Muscle of leg (tissue), 11 donors: ENCODE data around the gene CBFB. TPM values are rescaled to one million over a fixed set of nuclear protein-coding genes. Genes with fewer than 3 reads are reported as not detected.

Experiments used
- DNase-seq: peaks from one replicate; pipeline ENCODE4 v3.0.0; 2013
- H3K27ac ChIP-seq: one replicate; pipeline ENCODE4 v1.5.1; 2013; ENCODE audit warnings: mild to moderate bottlenecking, low read length, control low read depth
- H3K27me3 ChIP-seq: one replicate; pipeline ENCODE4 v1.6.1; 2013; ENCODE audit warnings: low read length; ENCODE audit not compliant: control insufficient read depth, insufficient read depth
- H3K36me3 ChIP-seq: one replicate; pipeline ENCODE4 v1.6.1; 2013; ENCODE audit warnings: low read length; ENCODE audit not compliant: control insufficient read depth, insufficient read depth
- H3K4me1 ChIP-seq: one replicate; pipeline ENCODE4 v1.6.1; 2013; ENCODE audit warnings: low read length; ENCODE audit not compliant: control insufficient read depth, insufficient read depth
- H3K4me3 ChIP-seq: one replicate; pipeline ENCODE4 v1.5.1; 2013; ENCODE audit warnings: low read length, control low read depth
- H3K9me3 ChIP-seq: replicated peaks from 2 replicates; pipeline ENCODE4 v1.6.1; 2013; ENCODE audit warnings: low read depth, low read length; ENCODE audit not compliant: control insufficient read depth
- WGBS: methylation state at CpG from one replicate; pipeline ENCODE4 v1.1.5; 2013; ENCODE audit warnings: missing lambda C conversion rate; ENCODE audit not compliant: insufficient coverage; 5-methylcytosine and 5-hydroxymethylcytosine counted together
- polyA plus RNA-seq, 8 donors: library from polyadenylated mRNA; unstranded; fragments of 120-200 nt; gene quantifications; one replicate each; pipeline versions ENCODE4 v1.2.1 to v1.2.3, GENCODE V29; 2013; ENCODE audit warnings: inconsistent platforms in 1 of 8, low replicate concordance in 1 of 8; ENCODE audit not compliant: insufficient read length in 8 of 8, insufficient read depth in 1 of 8
- total RNA-seq: library from RNA; stranded (reverse); fragments of 120-200 nt; gene quantifications from one replicate; pipeline ENCODE4 v1.2.4, GENCODE V29; 2013

CBFB gene
- total and polyA plus RNA-seq, 9 donors, result 31.6 to 70.3 (median 42.2) TPM

DNA sequence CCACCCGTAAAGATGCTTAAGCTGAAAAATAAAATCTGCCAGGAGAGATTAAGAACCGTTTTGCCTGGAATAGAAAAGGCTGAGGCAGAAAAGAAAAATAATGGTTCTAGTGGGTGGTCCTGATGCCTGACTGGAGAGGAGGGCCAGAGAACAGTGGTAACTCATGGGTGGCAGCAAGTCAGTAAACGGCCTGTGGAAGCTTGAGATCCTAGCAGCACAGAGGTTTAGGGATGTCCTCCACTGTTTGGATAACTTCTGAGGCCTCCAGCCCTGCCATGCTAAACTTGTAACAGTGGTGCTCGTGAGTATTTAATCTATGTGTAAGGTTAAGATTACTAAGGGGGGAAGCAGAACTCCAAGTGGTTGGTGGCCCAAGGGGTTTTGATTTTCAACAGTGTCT is 59.6 kb downstream of the CBFB start:
- Histone ChIP-seq H3K4me1 (no peaks in the 10 kb centered on the region), H3K9me3 (no peaks in the 10 kb centered on the region), H3K27ac (peak overlapping the region; percentile 22), H3K4me3 (no peak overlapping the region), H3K36me3 (peaks cover 4% of the 10 kb centered on the region), H3K27me3 (no peaks in the 10 kb centered on the region)
- WGBS, result 24% methylated on average over 2 of the region's 4 CpGs
- peak; percentile 57 for DNase-seq

DNA sequence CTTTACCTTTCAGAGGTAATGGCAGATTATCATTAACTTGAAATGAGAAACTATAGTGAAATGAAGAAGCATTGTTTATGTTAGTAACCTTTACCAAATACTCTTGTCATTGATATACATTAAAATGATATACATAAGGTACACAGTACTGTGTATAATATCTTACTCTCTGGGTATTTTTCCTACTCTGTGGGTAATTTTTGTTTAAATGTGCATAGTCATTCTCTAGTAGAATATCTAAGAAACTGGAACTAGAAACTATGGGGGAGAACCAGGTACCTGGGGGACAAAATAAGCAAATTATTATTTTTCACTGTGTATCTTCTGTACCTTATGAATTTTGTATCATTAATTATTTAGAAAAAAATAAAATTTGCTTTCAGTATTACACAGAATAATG is 60.2 kb downstream of the CBFB start:
- no peak overlapping the region for H3K4me3 ChIP-seq
- H3K4me1 ChIP-seq, result no peaks in the 10 kb centered on the region
- H3K27me3 ChIP-seq, result no peaks in the 10 kb centered on the region
- DNase-seq, result no peak
- no peaks in the 10 kb centered on the region for H3K9me3 ChIP-seq
- H3K27ac ChIP-seq, result no peak overlapping the region
- H3K36me3 ChIP-seq, result no peaks in the 10 kb centered on the region

DNA sequence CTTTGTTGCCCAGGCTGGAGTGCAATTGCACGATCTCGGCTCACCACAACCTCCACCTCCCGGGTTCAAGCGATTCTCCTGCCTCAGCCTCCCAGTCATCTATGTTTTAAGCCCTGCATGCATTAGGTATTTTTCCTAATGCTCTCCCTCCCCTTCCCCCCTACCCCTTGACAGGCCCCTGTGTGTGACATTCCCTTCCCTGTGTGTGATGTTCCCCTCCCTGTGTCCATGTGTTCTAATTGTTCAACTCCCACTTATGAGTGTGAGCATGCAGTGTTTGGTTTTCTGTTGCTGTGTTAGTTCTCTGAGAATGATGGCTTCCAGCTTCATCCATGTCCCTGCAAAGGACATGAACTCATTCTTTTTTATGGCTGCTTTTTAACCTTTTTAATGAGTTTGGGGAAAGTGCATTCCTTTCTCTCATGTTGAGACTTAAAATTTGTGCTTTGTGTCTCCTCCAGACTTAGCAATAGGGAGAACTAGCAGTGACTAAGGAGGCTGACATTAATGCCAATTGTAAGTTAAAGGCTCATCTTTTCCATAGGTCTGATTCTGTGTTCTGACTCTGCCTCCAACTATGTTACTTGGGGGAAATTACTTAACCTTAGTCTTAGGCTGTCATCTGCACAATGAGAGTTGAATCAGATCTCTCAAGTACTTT is 63.1 kb downstream of the CBFB start:
- Histone ChIP-seq H3K27me3 (no peaks in the 10 kb centered on the region), H3K36me3 (no peaks in the 10 kb centered on the region), H3K4me3 (no peak overlapping the region), H3K4me1 (no peaks in the 10 kb centered on the region), H3K27ac (no peak overlapping the region), H3K9me3 (no peaks in the 10 kb centered on the region)
- 88% methylated on average over 2 of the region's 4 CpGs for WGBS
- DNase-seq, result peak; percentile 65

DNA sequence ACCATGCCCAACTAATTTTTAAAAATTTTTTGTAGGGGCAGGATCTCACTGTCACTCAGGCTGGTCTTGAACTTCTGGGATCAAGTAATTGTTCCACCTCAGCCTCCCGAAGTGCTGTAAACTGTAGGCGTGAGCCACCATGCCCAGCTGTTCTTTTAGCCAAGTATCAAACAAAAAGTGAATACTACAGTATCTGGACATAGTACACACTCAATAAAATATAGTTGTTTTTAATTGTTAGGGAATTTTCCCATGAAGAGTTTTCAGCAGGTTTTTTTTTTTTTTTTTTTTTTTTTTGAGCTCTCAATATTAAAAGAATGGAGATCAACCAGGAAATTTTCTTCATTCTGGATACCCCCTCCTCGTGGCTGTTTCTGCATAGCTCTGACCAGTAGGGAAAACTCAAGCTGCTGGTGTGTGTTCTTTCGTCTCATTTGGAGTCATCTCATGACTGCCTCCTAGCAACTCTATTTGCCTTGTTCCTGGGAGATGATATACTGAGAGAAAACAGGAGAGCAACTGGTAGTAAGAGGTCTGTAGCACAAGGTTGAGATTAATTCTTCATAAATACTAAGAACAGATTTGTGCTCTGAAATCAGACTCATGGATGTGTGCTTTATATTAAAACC is 64.3 kb downstream of the CBFB start:
- no peak for DNase-seq
- Histone ChIP-seq H3K27ac (no peak overlapping the region), H3K4me1 (no peaks in the 10 kb centered on the region), H3K36me3 (no peaks in the 10 kb centered on the region), H3K9me3 (no peaks in the 10 kb centered on the region), H3K4me3 (no peak overlapping the region), H3K27me3 (no peaks in the 10 kb centered on the region)
- WGBS, result no CpG with 5 or more reads among the region's 4 CpGs

DNA sequence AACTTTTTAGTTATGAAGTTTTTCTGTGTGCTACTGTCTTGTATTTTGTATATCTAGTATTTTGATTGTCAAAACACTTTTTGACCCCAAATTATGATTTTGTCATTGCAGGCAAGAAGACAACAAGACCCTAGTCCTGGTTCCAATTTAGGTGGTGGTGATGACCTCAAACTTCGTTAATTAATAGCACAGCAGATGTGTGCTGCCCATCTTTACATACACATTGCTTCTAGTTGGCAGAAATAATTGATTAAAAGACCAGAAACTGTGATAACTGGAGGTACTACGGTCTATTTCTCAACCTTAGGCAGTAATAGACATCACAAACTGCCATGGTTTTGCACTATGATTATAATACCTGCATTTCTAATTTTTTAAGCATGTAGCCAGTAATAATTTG is 69.7 kb downstream of the CBFB start:
- Histone ChIP-seq H3K4me1 (no peaks in the 10 kb centered on the region), H3K36me3 (peaks cover 2% of the 10 kb centered on the region), H3K4me3 (no peak overlapping the region), H3K9me3 (no peaks in the 10 kb centered on the region), H3K27me3 (no peaks in the 10 kb centered on the region), H3K27ac (no peak overlapping the region)
- DNase-seq, result no peak
- WGBS, result no CpG with 5 or more reads among the region's 2 CpGs

DNA sequence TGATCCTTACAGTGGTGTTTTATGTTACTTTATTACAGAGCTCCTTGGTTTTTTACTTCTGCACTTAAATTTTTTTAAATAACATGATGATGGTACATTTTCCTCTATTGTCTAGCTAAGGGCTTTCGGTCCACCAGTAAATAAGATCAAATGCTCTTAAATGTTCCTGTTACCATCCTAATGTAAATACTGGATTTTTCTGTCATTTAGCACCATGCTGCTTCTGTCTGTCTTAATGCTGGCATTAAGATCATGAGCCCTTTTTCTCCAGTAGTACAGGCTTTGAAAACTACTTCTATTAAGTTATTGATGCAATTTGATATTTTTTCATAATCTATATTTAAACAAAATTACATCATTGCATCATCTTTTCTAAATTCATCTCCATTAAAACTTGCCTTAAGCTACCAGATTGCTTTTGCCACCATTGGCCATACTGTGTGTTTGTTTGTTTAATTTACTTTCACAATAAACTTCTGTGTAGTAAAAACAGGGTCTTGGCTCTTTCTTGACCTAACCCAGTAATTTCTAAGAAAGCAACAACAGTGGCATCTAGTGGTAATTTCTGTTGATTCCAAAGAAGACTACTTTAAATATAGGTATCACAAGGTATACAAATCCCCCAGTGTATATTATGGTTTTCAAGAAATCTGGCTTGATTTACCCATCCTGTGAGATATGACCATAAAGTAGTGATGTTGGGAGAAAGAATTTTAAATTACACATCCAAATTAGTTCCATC is 71.8 kb downstream of the CBFB start:
- Histone ChIP-seq H3K9me3 (no peaks in the 10 kb centered on the region), H3K27ac (no peak overlapping the region), H3K27me3 (no peaks in the 10 kb centered on the region), H3K36me3 (peaks cover 2% of the 10 kb centered on the region), H3K4me3 (no peak overlapping the region), H3K4me1 (no peaks in the 10 kb centered on the region)
- WGBS, result no CpG with 5 or more reads among the region's 1 CpG
- peak; percentile 37 for DNase-seq

DNA sequence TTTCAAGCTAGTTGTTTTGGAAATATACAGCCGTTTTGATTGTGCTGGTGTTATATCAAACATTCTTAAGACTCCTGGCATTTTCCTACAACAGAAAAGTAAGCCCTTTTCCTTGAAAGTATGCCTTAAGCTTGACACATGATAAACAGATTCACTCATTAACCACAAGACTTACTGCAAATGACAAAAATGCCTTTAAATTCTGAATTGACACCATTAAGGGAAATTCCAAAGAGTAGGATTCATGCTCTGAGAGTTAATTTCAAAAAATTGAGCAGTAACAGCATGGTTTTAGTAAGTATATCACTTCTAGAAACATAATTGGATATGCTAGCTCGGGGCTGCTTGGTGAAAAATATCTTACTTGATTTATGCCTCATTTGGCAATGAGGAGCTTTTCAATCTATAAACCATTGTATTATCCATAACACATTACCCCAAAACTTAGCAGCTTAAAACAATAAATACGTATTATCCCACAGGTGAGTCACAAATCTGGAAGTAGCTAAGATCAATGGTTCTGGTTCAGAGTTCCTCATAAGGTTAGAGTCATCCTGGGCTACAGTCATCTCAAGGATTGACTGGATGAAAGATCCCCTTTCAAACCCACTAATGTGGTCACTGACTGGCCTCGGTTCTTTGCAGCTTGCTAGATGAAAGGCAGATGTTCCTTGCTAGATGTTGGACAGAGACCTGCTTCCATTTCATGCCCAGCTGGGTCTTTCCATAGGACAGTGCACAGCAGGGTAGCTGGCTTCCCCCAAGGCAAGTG is 72.5 kb downstream of the CBFB start:
- no peak overlapping the region for H3K4me3 ChIP-seq
- peaks cover 2% of the 10 kb centered on the region for H3K36me3 ChIP-seq
- no CpG with 5 or more reads among the region's 4 CpGs for WGBS
- H3K27me3 ChIP-seq, result no peaks in the 10 kb centered on the region
- no peaks in the 10 kb centered on the region for H3K4me1 ChIP-seq
- H3K27ac ChIP-seq, result no peak overlapping the region
- DNase-seq, result no peak
- no peaks in the 10 kb centered on the region for H3K9me3 ChIP-seq

DNA sequence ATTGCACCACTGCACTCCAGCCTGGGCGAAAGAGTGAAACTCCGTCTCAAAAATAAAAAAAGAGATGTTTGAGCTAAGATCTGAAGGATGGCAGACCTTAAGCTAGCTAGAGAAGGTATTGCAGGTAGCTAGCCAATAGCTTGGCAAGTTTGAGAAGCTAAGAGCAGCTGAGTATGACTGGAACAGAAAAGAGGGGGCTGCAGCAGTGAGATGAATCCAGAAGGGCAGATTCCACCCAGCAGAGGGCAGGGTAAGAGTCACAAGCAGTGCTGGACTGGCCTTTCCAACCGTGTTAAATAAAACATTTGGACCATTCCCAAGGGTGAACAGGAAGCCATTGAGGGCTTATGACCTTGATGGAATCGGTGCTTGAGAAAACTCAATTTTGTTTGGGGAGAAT is 75.1 kb downstream of the CBFB start:
- WGBS, result 84% methylated on average over 2 of the region's 4 CpGs

DNA sequence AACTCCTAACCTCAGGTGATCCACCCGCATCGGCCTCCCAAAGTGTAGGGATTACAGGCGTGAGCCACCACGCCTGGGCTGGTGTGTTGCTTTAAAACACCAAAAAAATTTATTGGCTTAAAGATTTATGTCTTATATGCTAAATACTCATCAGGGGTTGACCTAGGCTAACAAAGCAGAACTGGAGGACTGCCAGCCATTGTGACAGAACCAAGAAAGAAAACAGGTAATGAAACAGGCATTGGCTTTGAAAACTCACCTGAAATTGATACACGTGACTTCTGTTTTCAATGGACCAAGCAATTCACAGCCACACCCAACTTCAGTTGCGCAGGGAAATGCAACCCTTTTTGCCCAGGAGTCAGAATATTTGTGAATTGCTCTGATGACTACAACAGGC is 75.9 kb downstream of the CBFB start:
- WGBS, result 80% methylated on average over 1 of the region's 6 CpGs
- Histone ChIP-seq H3K9me3 (no peaks in the 10 kb centered on the region), H3K27me3 (no peaks in the 10 kb centered on the region), H3K4me1 (peaks cover 8% of the 10 kb centered on the region), H3K36me3 (no peaks in the 10 kb centered on the region), H3K4me3 (no peak overlapping the region), H3K27ac (peak overlapping the region; percentile 35)
- DNase-seq, result peak; percentile 11

More for the DNA sequence above, 75.1 kb downstream of the CBFB start:
- Histone ChIP-seq H3K36me3 (peaks cover 2% of the 10 kb centered on the region), H3K9me3 (no peaks in the 10 kb centered on the region), H3K27ac (no peak overlapping the region), H3K4me3 (no peak overlapping the region), H3K27me3 (no peaks in the 10 kb centered on the region), H3K4me1 (peaks cover 3% of the 10 kb centered on the region)
- DNase-seq, result peak; percentile 34

DNA sequence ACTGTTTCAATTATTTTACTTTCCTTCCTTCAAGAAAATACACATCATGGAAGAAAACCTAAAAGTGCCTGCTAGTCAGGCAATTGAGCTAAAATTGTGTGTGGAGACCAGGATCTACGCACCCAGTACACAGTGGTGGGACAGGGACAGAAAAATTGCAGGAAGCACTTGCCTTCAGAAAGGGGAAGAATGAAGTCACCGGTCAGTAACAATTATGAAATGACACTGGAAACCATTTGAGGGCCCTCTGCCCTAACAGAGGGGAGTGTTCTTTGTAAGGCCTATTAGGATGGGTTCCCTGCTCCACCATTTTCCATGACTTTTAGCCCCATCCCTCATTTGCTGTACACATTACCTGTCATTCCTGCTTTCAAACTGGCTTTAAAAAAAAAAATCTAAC is 76.3 kb downstream of the CBFB start:
- Histone ChIP-seq H3K4me1 (peaks cover 10% of the 10 kb centered on the region), H3K9me3 (no peaks in the 10 kb centered on the region), H3K36me3 (no peaks in the 10 kb centered on the region), H3K27ac (peak overlapping the region; percentile 35), H3K4me3 (no peak overlapping the region), H3K27me3 (no peaks in the 10 kb centered on the region)
- peak; percentile 13 for DNase-seq
- WGBS, result 100% methylated on average over 1 of the region's 2 CpGs
